GM19455 (cell line): Measurements from ENCODE around the gene DHX30.
A peak's percentile ranks its signal among the peaks of the same experiment; 100 is the strongest.
"Not testable (repeated sequence)": the region's sequence is repeated elsewhere in the genome, so short reads cannot be mapped to it uniquely, and the experiment has no call there.

Experiments
- ATAC-seq: cut with Tn5 transposase; IDR thresholded peaks from one replicate; pipeline ENCODE4 v1.9.1; 2021; ENCODE audit not compliant: unreplicated experiment

The DHX30 gene

GRCh38 chr3:47803480-47804025, 615 bp downstream of the DHX30 start:
- no peak for ATAC-seq

DNA sequence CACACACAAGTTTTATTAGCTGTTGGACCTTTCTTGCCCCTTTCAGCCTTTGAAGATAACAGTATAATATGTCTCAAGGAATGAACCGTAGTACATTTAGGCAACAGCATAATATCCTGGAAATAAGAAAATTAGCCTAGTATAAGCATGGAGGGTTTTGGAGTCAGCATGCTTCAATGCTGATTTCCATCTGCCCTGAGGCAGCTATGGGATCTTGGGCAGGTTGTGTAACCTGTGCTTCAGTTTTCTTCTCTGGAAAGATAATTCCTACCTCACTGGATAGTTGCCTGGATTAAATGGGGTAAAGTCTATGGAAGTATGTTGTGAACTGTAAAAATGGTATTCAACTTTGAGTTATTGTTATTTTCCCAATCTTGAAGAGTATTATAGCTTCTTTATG, 1.6 kb downstream of the DHX30 start:
- no peak for ATAC-seq

- ATAC-seq: no peak
Observed at GRCh38 chr3:47813551-47814177, 10.7 kb downstream of the DHX30 start.

- ATAC-seq: no peak
Observed at GRCh38 chr3:47817609-47818008, 14.7 kb downstream of the DHX30 start.

- peak; percentile 86 for ATAC-seq
Observed at GRCh38 chr3:47824541-47825473, 21.9 kb downstream of the DHX30 start.

- ATAC-seq: no peak
Observed at GRCh38 chr3:47825590-47825989, 22.7 kb downstream of the DHX30 start.

DNA sequence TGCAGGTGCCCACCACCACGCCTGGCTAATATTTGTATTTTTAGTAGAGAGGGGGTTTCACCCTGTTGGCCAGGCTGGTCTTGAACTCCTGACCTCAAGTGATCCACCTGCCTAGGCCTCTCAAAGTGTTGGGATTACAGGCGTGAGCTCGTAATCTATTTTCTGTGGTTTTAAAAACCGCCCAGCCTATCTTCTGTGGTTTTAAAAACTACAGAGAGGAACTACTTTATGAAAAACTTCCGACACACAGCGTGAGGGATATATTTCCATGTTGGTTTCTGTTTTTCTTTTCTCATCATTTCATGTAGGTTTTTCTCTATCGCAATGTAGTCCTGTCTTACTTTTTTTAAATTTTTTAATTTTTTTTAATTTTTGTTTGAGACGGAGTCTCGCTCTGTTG, 26.5 kb downstream of the DHX30 start:
- ATAC-seq: not testable (repeated sequence)

GRCh38 chr3:47836986-47837385, 34.0 kb downstream of the DHX30 start:
- ATAC-seq: no peak

- ATAC-seq: no peak
Observed at GRCh38 chr3:47838503-47838902, 35.6 kb downstream of the DHX30 start.

GRCh38 chr3:47841786-47842349, 38.9 kb downstream of the DHX30 start:
- no peak for ATAC-seq

DNA sequence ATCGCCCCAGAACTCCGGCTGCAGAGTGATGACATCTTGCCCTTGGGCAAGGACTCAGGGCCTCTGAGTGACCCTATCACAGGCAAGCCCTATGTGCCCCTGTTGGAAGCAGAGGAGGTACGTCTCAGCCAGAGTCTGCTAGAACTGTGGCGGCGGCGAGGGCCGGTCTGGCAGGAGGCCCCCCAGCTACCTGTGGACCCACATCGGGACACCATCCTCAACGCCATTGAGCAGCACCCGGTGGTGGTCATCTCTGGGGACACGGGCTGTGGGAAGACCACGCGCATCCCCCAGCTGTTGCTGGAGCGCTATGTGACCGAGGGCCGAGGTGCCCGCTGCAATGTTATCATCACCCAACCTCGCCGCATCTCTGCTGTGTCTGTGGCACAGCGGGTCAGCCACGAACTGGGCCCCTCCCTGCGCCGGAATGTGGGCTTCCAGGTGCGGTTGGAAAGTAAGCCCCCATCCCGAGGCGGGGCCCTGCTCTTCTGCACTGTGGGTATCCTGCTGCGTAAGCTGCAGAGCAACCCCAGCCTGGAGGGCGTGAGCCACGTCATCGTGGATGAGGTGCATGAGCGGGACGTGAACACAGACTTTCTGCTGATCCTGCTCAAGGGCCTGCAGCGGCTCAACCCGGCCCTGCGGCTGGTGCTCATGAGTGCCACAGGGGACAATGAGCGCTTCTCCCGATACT, 43.4 kb downstream of the DHX30 start:
- ATAC-seq: no peak

DNA sequence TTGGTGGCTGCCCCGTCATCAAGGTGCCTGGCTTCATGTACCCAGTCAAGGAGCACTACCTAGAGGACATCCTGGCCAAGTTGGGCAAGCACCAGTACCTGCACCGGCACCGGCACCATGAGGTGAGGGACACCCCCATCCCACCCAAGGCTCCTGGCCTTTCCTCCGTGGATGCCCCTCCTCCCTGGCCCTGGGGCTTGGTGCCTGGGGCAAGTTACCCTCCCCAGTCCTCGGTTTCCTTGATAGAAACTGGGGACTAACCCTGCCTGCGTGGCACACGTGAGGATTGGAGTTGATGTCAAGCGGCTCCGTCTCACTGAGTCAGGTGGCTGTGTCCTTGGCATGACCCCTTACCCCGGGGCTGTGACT, 43.9 kb downstream of the DHX30 start:
- no peak for ATAC-seq

DNA sequence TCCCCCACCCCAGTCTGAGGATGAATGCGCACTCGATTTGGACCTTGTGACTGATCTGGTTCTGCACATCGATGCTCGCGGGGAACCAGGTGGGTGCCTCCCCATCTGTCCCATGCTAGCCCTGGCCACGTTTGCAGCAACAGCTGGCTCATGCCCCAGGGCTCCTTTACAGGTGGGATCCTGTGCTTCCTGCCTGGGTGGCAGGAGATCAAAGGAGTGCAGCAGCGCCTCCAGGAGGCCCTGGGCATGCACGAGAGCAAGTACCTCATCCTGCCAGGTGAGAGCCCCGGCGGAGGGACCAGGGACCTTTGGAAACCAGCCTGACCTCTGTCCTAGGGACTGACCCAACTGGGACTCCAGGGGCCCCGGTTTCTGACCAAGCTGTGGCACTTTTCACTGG, 44.3 kb downstream of the DHX30 start:
- ATAC-seq: no peak

GRCh38 chr3:47847801-47848518, 45.0 kb downstream of the DHX30 start:
- ATAC-seq: no peak

DNA sequence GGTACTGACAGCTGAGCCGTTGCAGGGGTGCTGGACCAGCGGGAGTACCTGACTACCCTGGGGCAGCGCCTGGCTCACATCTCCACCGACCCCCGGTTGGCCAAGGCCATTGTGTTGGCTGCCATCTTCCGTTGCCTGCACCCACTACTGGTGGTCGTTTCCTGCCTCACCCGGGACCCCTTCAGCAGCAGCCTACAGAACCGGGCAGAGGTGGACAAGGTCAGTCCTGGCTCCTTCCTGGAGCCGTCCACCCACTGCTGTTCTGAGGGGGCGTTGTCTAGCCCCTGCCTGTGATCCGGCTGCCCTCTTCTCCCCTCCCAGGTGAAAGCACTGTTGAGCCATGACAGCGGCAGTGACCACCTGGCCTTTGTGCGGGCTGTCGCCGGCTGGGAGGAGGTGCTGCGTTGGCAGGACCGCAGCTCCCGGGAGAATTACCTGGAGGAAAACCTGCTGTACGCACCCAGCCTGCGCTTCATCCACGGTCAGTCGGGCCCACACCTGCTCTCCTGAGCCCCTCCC, 45.7 kb downstream of the DHX30 start:
- no peak for ATAC-seq

DNA sequence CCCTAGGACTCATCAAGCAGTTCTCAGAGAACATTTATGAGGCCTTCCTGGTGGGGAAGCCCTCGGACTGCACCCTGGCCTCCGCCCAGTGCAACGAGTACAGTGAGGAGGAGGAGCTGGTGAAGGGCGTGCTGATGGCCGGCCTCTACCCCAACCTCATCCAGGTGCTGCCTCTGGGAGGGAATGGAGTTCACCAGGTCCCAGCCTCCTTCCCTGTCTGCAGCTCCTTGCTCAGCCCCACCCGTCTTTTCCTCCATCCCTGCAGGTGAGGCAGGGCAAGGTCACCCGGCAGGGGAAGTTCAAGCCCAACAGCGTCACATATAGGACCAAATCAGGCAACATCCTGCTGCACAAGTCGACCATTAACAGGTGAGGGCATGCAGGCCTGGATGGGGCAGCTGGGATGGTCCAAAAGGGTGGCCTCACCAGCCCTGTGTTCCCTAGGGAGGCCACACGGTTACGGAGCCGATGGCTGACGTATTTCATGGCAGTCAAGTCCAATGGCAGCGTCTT, 46.3 kb downstream of the DHX30 start:
- no peak for ATAC-seq

DNA sequence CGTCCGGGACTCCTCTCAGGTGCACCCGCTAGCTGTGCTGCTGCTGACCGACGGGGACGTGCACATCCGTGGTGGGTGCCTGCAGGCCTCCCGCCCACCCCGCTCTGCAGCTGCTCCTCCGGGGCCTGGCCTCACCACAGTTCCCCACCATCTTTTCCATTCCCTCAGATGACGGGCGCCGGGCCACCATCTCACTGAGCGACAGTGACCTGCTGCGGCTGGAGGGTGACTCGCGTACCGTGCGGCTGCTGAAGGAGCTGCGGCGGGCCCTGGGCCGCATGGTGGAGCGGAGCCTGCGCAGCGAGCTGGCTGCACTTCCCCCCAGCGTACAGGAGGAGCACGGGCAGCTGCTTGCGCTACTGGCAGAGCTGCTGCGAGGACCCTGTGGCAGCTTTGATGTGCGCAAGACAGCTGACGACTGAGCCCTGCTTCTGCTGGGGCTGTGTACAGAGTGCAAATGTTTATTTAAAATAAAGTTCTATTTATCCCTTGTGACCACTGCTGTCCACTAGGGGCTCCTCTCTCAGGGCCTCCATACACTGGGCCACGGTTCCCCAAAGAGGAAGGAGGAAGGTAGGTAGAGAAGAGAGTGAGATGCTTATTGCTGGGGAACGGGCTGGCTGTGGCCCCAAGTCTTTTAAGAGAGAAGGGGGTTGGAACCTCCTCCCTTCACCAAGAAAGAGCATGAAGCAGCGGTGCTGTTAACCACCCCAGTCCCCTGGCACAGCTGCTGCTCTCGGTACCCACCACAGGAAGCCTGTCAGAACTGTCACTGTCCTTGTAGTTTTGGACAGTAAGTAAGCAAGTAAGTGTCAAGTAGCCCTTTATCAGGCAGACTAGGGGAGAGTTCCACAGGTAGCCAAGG, 47.0 kb downstream of the DHX30 start:
- no peak for ATAC-seq

- ATAC-seq: no peak
Observed at GRCh38 chr3:47850564-47851410, 47.8 kb downstream of the DHX30 start.
